SU-DHL-6 (cell line): Measurements from ENCODE around the gene MRPS34.

Experiments
- H2AFZ ChIP-seq: fragments of 200-600 bp; sonication (generic); 2 replicates; pipeline ENCODE4 v1.6.1; 2014; ENCODE audit warnings: low read depth, mild to moderate bottlenecking, moderate library complexity, mixed read lengths, antibody characterized with exemption, low read length; ENCODE audit not compliant: severe bottlenecking
- H3F3A ChIP-seq: fragments of 200-600 bp; shearing (Covaris generic); 2 replicates; pipeline ENCODE4 v1.6.0; 2016; ENCODE audit warnings: antibody characterized with exemption, mild to moderate bottlenecking; ENCODE audit not compliant: insufficient read depth
- H3K27ac ChIP-seq: fragments of 200-600 bp; sonication (generic); 2 replicates; pipeline ENCODE4 v1.5.1; 2016; ENCODE audit warnings: low read depth, mild to moderate bottlenecking, low read length, moderate library complexity, mixed read lengths
- H3K27me3 ChIP-seq: fragments of 200-600 bp; sonication (generic), shearing (Covaris generic); 2 replicates; pipeline ENCODE4 v1.6.0; 2014; ENCODE audit warnings: mild to moderate bottlenecking, low read length
- H3K36me3 ChIP-seq: fragments of 200-600 bp; sonication (generic); 2 replicates; pipeline ENCODE4 v1.6.1; 2014; ENCODE audit warnings: mild to moderate bottlenecking, low read length, mixed read lengths
- H3K4me2 ChIP-seq: fragments of 300-600, 200-600 bp; shearing (Covaris generic), sonication (generic); 2 replicates; pipeline ENCODE4 v1.6.0; 2014; ENCODE audit warnings: low read length, low read depth, mild to moderate bottlenecking; ENCODE audit not compliant: poor library complexity, severe bottlenecking
- H3K4me3 ChIP-seq: fragments of 200-600 bp; sonication (generic); 2 replicates; pipeline ENCODE4 v1.5.1; 2014; ENCODE audit warnings: antibody characterized with exemption, low read length, mild to moderate bottlenecking, mixed read lengths; ENCODE audit not compliant: insufficient read depth, poor library complexity, severe bottlenecking
- H3K79me2 ChIP-seq: fragments of 200-600 bp; sonication (generic); 2 replicates; pipeline ENCODE4 v1.6.1; 2014; ENCODE audit warnings: mild to moderate bottlenecking, low read length, moderate library complexity; ENCODE audit not compliant: insufficient read depth
- H3K9ac ChIP-seq: fragments of 200-600 bp; sonication (generic); 2 replicates; pipeline ENCODE4 v1.7.0; 2014; ENCODE audit warnings: mild to moderate bottlenecking, low read length
- H3K9me2 ChIP-seq: fragments of 200-600 bp; sonication (generic); replicated peaks from 2 replicates; pipeline ENCODE4 v1.6.1; 2014; ENCODE audit warnings: low read length; ENCODE audit not compliant: insufficient read depth
- H3K9me3 ChIP-seq: fragments of 200-600 bp; sonication (generic); 2 replicates; pipeline ENCODE4 v1.6.1; 2014; ENCODE audit warnings: low read length, mixed read lengths; ENCODE audit not compliant: insufficient read depth
- H4K20me1 ChIP-seq: fragments of 200-600 bp; sonication (generic); 2 replicates; pipeline ENCODE4 v1.6.1; 2014; ENCODE audit warnings: low read depth, mild to moderate bottlenecking, antibody characterized with exemption, low read length, moderate library complexity, mixed read lengths
- EZH2phosphoT487 ChIP-seq: fragments of 200-600 bp; sonication (generic), shearing (Covaris generic); conservative IDR thresholded peaks from 2 replicates; pipeline ENCODE4 v1.6.1; 2018; ENCODE audit warnings: mild to moderate bottlenecking, antibody characterized with exemption, low read length, moderate library complexity, mixed read lengths
- TF ChIP-seq, protein P1 (sequence below): fragments of 200-600 bp; sonication (generic); IDR thresholded peaks from one replicate; pipeline ENCODE4 v1.5.1; 2017; ENCODE audit warnings: antibody characterized with exemption, mild to moderate bottlenecking, low read length, moderate library complexity; ENCODE audit not compliant: insufficient read depth, poor library complexity, severe bottlenecking

MRPS34 gene

DNA sequence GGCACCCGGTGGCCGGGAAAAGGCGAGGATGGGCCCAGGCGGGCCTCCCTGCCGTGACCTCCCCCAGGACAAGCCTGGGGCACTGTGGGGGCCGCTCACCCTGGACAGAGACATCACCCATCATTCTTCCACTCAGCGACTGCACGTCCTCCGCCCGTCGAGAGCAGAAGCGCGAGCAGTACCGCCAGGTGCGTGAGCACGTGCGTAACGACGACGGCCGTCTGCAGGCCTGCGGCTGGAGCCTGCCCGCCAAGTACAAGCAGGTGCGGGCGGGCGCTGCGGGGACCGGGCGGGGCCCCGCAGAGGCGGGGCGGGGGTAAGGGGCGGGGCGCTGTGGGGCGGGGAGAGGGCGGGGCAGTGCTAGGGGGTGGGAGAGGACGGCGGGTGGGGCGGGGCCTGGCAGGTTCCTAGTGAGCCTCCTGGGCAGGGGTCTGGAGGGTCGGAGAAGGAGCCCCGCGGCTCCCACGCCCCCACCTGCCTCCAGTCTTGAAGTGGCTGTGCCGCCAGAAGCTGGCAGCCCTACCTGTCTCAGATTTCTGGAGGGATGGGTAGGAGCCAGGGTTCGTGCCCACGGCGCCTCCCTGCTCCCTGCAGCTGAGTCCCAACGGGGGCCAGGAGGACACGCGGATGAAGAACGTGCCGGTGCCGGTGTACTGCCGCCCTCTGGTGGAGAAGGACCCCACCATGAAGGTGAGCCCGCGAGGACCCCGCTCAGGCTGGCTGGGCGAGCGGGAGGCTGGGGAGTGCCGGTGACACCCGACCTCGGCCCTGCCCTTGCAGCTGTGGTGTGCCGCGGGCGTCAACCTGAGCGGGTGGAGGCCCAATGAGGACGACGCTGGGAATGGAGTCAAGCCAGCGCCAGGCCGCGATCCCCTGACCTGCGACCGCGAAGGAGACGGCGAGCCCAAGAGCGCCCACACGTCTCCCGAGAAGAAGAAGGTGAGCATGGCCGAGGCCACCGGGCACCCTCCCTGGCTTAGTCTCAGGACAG is 9.1 kb downstream of the MRPS34 start:
- H3K4me3 ChIP-seq = no peak overlapping the region
- no peaks in the 10 kb centered on the region for H3K36me3 ChIP-seq
- no peaks in the 10 kb centered on the region for H3K27me3 ChIP-seq
- TF ChIP-seq, protein P1, sequence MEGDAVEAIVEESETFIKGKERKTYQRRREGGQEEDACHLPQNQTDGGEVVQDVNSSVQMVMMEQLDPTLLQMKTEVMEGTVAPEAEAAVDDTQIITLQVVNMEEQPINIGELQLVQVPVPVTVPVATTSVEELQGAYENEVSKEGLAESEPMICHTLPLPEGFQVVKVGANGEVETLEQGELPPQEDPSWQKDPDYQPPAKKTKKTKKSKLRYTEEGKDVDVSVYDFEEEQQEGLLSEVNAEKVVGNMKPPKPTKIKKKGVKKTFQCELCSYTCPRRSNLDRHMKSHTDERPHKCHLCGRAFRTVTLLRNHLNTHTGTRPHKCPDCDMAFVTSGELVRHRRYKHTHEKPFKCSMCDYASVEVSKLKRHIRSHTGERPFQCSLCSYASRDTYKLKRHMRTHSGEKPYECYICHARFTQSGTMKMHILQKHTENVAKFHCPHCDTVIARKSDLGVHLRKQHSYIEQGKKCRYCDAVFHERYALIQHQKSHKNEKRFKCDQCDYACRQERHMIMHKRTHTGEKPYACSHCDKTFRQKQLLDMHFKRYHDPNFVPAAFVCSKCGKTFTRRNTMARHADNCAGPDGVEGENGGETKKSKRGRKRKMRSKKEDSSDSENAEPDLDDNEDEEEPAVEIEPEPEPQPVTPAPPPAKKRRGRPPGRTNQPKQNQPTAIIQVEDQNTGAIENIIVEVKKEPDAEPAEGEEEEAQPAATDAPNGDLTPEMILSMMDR = no peak
- TF ChIP-seq EZH2phosphoT487 = no peak
- no peaks in the 10 kb centered on the region for H3K9me3 ChIP-seq
- no peaks in the 10 kb centered on the region for H3K79me2 ChIP-seq
- H3K27ac ChIP-seq = no peak overlapping the region
- no peak overlapping the region for H2AFZ ChIP-seq
- H3F3A ChIP-seq = no peaks in the 10 kb centered on the region
- no peak overlapping the region for H3K4me2 ChIP-seq
- no peak overlapping the region for H3K9ac ChIP-seq
- no peaks in the 10 kb centered on the region for H4K20me1 ChIP-seq
- H3K9me2 ChIP-seq = no peaks in the 10 kb centered on the region

DNA sequence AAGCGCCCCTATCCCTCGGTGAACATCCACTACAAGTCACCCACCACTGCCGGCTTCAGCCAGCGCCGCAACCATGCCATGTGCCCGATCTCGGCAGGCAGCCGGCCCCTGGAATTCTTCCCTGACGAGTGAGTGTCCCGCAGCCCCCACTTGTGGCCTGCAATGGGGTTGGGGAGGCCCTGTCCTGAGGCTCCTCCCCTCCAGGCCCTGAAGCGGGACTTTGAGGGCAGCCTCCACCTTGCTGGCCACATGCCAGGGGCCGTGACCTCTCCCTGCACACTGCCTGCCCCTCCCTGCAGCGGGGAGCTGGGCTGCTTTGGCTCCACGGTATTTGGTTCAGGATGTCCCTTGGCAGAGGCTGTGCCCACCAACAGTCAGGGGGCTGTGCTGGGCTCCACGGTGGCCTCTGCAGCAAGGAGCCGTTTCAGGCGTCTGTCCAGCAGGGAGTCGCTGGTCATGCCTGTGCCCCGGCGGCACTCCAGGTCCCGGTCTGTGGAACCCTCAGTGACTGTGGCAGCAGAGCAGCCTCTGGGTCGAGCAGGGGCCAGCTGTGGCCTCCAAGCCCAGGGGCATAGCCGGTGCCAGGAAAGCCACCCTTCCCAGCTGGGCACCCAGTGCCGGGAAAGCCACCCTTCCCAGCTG is 9.9 kb downstream of the MRPS34 start:
- Histone ChIP-seq H3K9me3 (no peaks in the 10 kb centered on the region), H3K27ac (no peak overlapping the region), H3K4me2 (no peak overlapping the region), H3K36me3 (no peaks in the 10 kb centered on the region), H3K9me2 (no peaks in the 10 kb centered on the region), H3K27me3 (no peaks in the 10 kb centered on the region), H3F3A (no peaks in the 10 kb centered on the region), H3K9ac (no peak overlapping the region), H3K4me3 (no peak overlapping the region), H4K20me1 (no peaks in the 10 kb centered on the region), H3K79me2 (no peaks in the 10 kb centered on the region), H2AFZ (no peak overlapping the region)
- TF ChIP-seq, protein P1 = no peak
- TF ChIP-seq EZH2phosphoT487 = no peak

DNA sequence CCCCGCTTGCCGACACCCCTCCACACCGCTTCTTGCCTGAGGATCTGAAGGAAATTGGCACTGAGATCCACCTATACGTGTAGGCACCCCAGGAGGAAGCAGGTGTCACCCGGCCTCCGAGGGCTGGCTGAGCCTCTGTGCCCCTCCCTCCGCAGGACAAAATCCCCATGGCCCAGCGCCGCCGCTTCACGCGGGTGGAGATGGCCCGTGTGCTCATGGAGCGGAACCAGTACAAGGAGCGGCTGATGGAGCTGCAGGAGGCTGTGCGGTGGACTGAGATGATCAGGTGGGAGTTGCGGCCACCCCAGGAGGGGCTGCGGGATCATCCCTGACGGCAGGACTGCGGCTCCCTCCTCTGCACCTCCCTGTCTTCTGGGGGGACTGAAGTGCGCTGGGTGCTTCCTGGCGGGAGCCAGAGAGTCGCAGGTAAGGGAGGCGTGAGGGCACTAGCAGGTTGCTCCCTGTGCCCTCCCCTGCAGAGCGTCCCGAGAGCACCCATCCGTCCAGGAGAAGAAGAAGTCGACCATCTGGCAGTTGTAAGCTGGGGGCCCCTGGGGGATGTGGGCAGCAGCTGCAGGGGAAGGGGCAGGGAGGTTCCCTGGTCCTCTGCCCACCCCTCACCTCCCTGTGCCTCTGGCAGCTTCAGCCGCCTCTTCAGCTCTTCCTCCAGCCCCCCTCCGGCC is 10.6 kb downstream of the MRPS34 start:
- no peak overlapping the region for H3K4me2 ChIP-seq
- no peaks in the 10 kb centered on the region for H3K36me3 ChIP-seq
- no peaks in the 10 kb centered on the region for H3K9me2 ChIP-seq
- H3F3A ChIP-seq = no peaks in the 10 kb centered on the region
- H3K27me3 ChIP-seq = no peaks in the 10 kb centered on the region
- no peaks in the 10 kb centered on the region for H3K79me2 ChIP-seq
- no peak overlapping the region for H2AFZ ChIP-seq
- H3K4me3 ChIP-seq = no peak overlapping the region
- H4K20me1 ChIP-seq = no peaks in the 10 kb centered on the region
- no peaks in the 10 kb centered on the region for H3K9me3 ChIP-seq
- TF ChIP-seq, protein P1 = no peak
- TF ChIP-seq EZH2phosphoT487 = no peak
- no peak overlapping the region for H3K9ac ChIP-seq
- H3K27ac ChIP-seq = no peak overlapping the region
